HepG2 (cell line): ENCODE data around the gene PYGB. TPM values are rescaled to one million over a fixed set of nuclear protein-coding genes. Genes with fewer than 3 reads are reported as not detected.

Source experiments
- ATAC-seq: fragments of 200-7000 bp; cut with Tn5 transposase; 3 replicates; pipeline ENCODE4 v1.9.1; 2020; ENCODE audit warnings: mild to moderate bottlenecking, moderate library complexity
- BruUV-seq: library from RNA; stranded (reverse); fragments of 400-500 nt; replicated peaks from 2 replicates; lab custom pipeline; 2021; lab: Mats Ljungman, UMichigan
- CTCF ChIA-PET: fragments of 300-600 bp; formaldehyde crosslinking; extraction: SDS; loops from one replicate; lab custom pipeline; 2021; ENCODE audit warnings: low total read pairs, inconsistent platforms, low intra/inter-chr PET ratio; lab: Yijun Ruan, JAX
- POLR2A ChIA-PET: fragments of 350-600 bp; sonication (Branson Sonifier 250); formaldehyde crosslinking; loops from one replicate; lab custom pipeline; 2020; ENCODE audit warnings: antibody characterized with exemption, inconsistent platforms; lab: Yijun Ruan, JAX
- DNase-seq: peaks from one replicate; pipeline ENCODE4 v3.0.0-alpha.2; 2015; ENCODE audit warnings: low spot score
- FAIRE-seq: peaks from 3 replicates; lab custom pipeline; 2011; peaks lifted over from hg19 to GRCh38; lab: Jason Lieb, UNC
- H2AFZ ChIP-seq: one replicate; pipeline ENCODE4 v1.6.1; 2011; ENCODE audit warnings: low read length, inconsistent platforms
- H3K27ac ChIP-seq: fragments of 300-600 bp; 3 replicates; pipeline ENCODE4 v1.8.0; 2011; ENCODE audit warnings: mixed run types, mild to moderate bottlenecking, mixed read lengths, low read length, inconsistent platforms; ENCODE audit not compliant: insufficient read depth; ENCODE audit errors: extremely low read length
- H3K27me3 ChIP-seq, 2 experiments: fragments of 200-600 bp in 1 of 2; 2 replicates in 1 of 2; 3 replicates in 1 of 2; pipeline versions ENCODE4 v1.6.0 to v1.8.0; 2011; ENCODE audit warnings: low read length in 2 of 2, mild to moderate bottlenecking in 2 of 2, moderate library complexity in 2 of 2, inconsistent platforms in 1 of 2; ENCODE audit not compliant: insufficient read depth in 2 of 2, control insufficient read depth in 1 of 2
- H3K36me3 ChIP-seq, 2 experiments: fragments of 200-600 bp in 1 of 2; replicated peaks in 1 of 2; 2 replicates in 1 of 2; 3 replicates in 1 of 2; pipeline versions ENCODE4 v1.5.1 to v1.8.0; 2011; ENCODE audit warnings: low read length in 2 of 2, inconsistent platforms in 1 of 2; ENCODE audit not compliant: insufficient read depth in 2 of 2, control insufficient read depth in 1 of 2
- H3K4me1 ChIP-seq: 2 replicates; pipeline ENCODE4 v1.5.1; 2012; ENCODE audit warnings: low read length, inconsistent platforms; ENCODE audit not compliant: insufficient read depth
- H3K4me2 ChIP-seq: 2 replicates; pipeline ENCODE4 v1.6.0; 2011; ENCODE audit warnings: low read depth, low read length, inconsistent platforms
- H3K4me3 ChIP-seq, 3 experiments: fragments of 200-600 bp in 1 of 3; sonication (generic), shearing (Covaris generic) in 1 of 3; replicated peaks in 1 of 3; 2 replicates each; pipeline ENCODE4 v1.5.1; 2011 to 2016; ENCODE audit warnings: low read length in 3 of 3, inconsistent platforms in 2 of 3, low read depth in 2 of 3, mild to moderate bottlenecking in 2 of 3, control low read depth in 1 of 3, mixed read lengths in 1 of 3; ENCODE audit not compliant: insufficient read depth in 1 of 3
- H3K79me2 ChIP-seq: one replicate; pipeline ENCODE4 v1.6.1; 2011; ENCODE audit warnings: low read length, inconsistent platforms; ENCODE audit not compliant: insufficient read depth
- H3K9ac ChIP-seq: 2 replicates; pipeline ENCODE4 v1.6.0; 2011; ENCODE audit warnings: mild to moderate bottlenecking, low read depth, low read length, inconsistent platforms; ENCODE audit not compliant: insufficient read depth
- H3K9me3 ChIP-seq: 2 replicates; pipeline ENCODE4 v1.5.1; 2012; ENCODE audit warnings: mild to moderate bottlenecking, low read length
- H4K20me1 ChIP-seq: 2 replicates; pipeline ENCODE4 v1.6.0; 2011; ENCODE audit warnings: inconsistent platforms, mild to moderate bottlenecking, low read length, moderate library complexity; ENCODE audit not compliant: insufficient read depth
- CHD4 ChIP-seq: fragments of 200-600 bp; sonication (generic); IDR thresholded peaks from 2 replicates; pipeline ENCODE4 v1.7.0; 2017; ENCODE audit warnings: mild to moderate bottlenecking, low read length, borderline replicate concordance
- GATA4 ChIP-seq: sonication (generic); IDR thresholded peaks from 2 replicates; pipeline ENCODE4 v1.6.1; 2016; ENCODE audit warnings: antibody characterized with exemption, low read depth, borderline replicate concordance
- MYC ChIP-seq: sonication (generic); formaldehyde crosslinking; IDR thresholded peaks from 2 replicates; pipeline ENCODE4 v1.9.0; 2021; ENCODE audit warnings: missing genetic modification reagents, borderline replicate concordance
- SP2 ChIP-seq: sonication (generic); formaldehyde crosslinking; IDR thresholded peaks from 2 replicates; pipeline ENCODE4 v1.5.1; 2020; ENCODE audit warnings: mild to moderate bottlenecking, missing genetic modification reagents
- STAT5B ChIP-seq: sonication (generic); formaldehyde crosslinking; IDR thresholded peaks from 2 replicates; pipeline ENCODE4 v1.4.0; 2020; ENCODE audit warnings: missing genetic modification reagents
- SUZ12 ChIP-seq: fragments of 150-350 bp; IDR thresholded peaks from 2 replicates; pipeline ENCODE4 v1.6.1; 2014; ENCODE audit warnings: low read depth, low read length
- WIZ ChIP-seq: sonication (generic); formaldehyde crosslinking; IDR thresholded peaks from 2 replicates; pipeline ENCODE4 v1.5.1; 2020; ENCODE audit warnings: mild to moderate bottlenecking, missing genetic modification reagents
- ZC3H13 ChIP-seq: sonication (generic); formaldehyde crosslinking; IDR thresholded peaks from 2 replicates; pipeline ENCODE4 v1.8.1; 2023; ENCODE audit warnings: mild to moderate bottlenecking, missing genetic modification reagents, moderate library complexity
- ZNF121 ChIP-seq: sonication (generic); formaldehyde crosslinking; IDR thresholded peaks from 2 replicates; pipeline ENCODE4 v1.5.0; 2020; ENCODE audit warnings: mild to moderate bottlenecking, missing genetic modification reagents
- ZNF768 ChIP-seq: sonication (generic); formaldehyde crosslinking; IDR thresholded peaks from 2 replicates; pipeline ENCODE4 v1.4.0; 2020; ENCODE audit warnings: missing genetic modification reagents
- WGBS: methylation state at CpG from one replicate; pipeline ENCODE4 v1.1.6; 2017; ENCODE audit warnings: low lambda C conversion rate; 5-methylcytosine and 5-hydroxymethylcytosine counted together
- in situ Hi-C: cut with HindIII; loops from 2 replicates; pipeline ENCODE4 v1.10.0; 2017; ENCODE audit warnings: low pct_unique_long_range_greater_than_20kb; ENCODE audit not compliant: extremely low pct_ligation_motif_present
- intact Hi-C: fragments of 100-400 bp; cut with micrococcal nuclease; formaldehyde crosslinking; loops from one replicate; pipeline ENCODE4 v1.10.0; 2022; ENCODE audit not compliant: unreplicated experiment
- polyA plus RNA-seq, 8 experiments: library from polyadenylated mRNA; depleted of rRNA in 3 of 8; stranded (reverse) in 7 of 8; unstranded in 1 of 8; fragments of >200 nt; fragmentation: Illumina TruSeq in 4 of 8; extraction: Trizol in 4 of 8; gene quantifications; 2 replicates each; pipeline versions ENCODE4 v1.2.1 to v1.2.3, GENCODE V29; 2011 to 2016; ENCODE audit warnings: low read depth in 4 of 8, missing spikeins in 1 of 8, mixed read lengths in 1 of 8; ENCODE audit not compliant: insufficient read depth in 1 of 8
- total RNA-seq, 5 experiments: library from RNA; depleted of rRNA; stranded (reverse); fragments of >200 nt; fragmentation: Illumina TruSeq; extraction: Trizol; gene quantifications; 2 replicates each; pipeline ENCODE4 v1.2.3, GENCODE V29; 2016; ENCODE audit warnings: low read depth in 1 of 5

The PYGB gene
- total and polyA plus RNA-seq, 2 of the 13 experiments (the other 11 are each of a cell fraction or from before 2014, with no cell fraction given) = 24.2 to 86.3 TPM

- BruUV-seq = no TSS peak
- no peak overlapping the region for H3K4me2 ChIP-seq
- no peak for FAIRE-seq
- H4K20me1 ChIP-seq = no peaks in the 10 kb centered on the region
- H3K27me3 ChIP-seq = no peaks in the 10 kb centered on the region
- no peak overlapping the region for H3K9ac ChIP-seq
- H3K79me2 ChIP-seq = no peaks in the 10 kb centered on the region
- no peak overlapping the region for H2AFZ ChIP-seq
- no peak for ATAC-seq
- no peak overlapping the region for H3K4me3 ChIP-seq
- peaks cover 62 to 89% of the 10 kb centered on the region in 2 experiments; a peak in 4 of 5 replicates for H3K36me3 ChIP-seq
- in situ Hi-C loops = no loop called here
- ChIA-PET POLR2A (no interaction called here), CTCF (no interaction called here)
- 96% methylated on average over 24 of the region's 26 CpGs for WGBS
- no peaks in the 10 kb centered on the region for H3K9me3 ChIP-seq
- no peak overlapping the region for H3K27ac ChIP-seq
- no peaks in the 10 kb centered on the region for H3K4me1 ChIP-seq
- TF ChIP-seq ZC3H13 (no peak), SP2 (CRISPR knock-in tag) (no peak), GATA4 (no peak), MYC (CRISPR knock-in tag) (no peak), WIZ (CRISPR knock-in tag) (no peak), STAT5B (CRISPR knock-in tag) (no peak), ZNF768 (CRISPR knock-in tag) (no peak), CHD4 (no peak)
- DNase-seq = no peak
- intact Hi-C loops = no loop called here
These were observed 30.9 kb downstream of the PYGB start for GRCh38 chr20:25278636-25279361.

DNA sequence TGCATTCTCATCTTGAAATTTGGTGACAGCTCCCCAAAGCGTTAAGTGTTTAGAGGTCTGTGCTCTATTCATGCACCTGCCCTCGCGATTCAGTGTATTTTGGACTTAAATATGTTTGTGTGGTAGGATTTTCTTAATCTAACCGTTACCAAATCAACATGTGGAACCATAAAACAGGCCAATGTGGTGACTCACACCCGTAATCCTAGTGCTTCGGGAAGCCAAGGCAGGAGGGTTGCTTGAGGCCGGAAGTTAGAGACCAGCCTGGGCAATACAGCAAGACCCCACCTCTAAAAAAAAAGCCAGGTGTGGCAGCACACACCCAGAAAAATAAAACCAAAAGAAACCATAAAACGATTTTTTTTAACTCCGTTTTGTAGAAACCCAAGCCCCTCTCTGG, 31.5 kb downstream of the PYGB start:
- Histone ChIP-seq H2AFZ (no peak overlapping the region), H3K4me1 (no peaks in the 10 kb centered on the region), H3K27me3 (no peaks in the 10 kb centered on the region), H4K20me1 (no peaks in the 10 kb centered on the region), H3K4me2 (no peak overlapping the region), H3K9ac (no peak overlapping the region), H3K79me2 (no peaks in the 10 kb centered on the region), H3K27ac (no peak overlapping the region), H3K4me3 (no peak overlapping the region), H3K36me3 (peaks cover 63 to 89% of the 10 kb centered on the region in 2 experiments; a peak in 4 of 5 replicates), H3K9me3 (no peaks in the 10 kb centered on the region)
- intact Hi-C loops = no loop called here
- DNase-seq = no peak
- ATAC-seq = no peak
- POLR2A ChIA-PET = no interaction called here
- BruUV-seq = no TSS peak
- 91% methylated on average over 9 of the region's 9 CpGs for WGBS
- CTCF ChIA-PET = no interaction called here
- TF ChIP-seq SUZ12 = no peak
- peak; percentile 82 for TF ChIP-seq ZNF121 (CRISPR knock-in tag)
- FAIRE-seq = peak; percentile 40
- in situ Hi-C loops = no loop called here
